HCT116 (cell line): ENCODE results near the gene NCF4. TPM values are rescaled to one million over a fixed set of nuclear protein-coding genes. Genes with fewer than 3 reads are reported as not detected.

Experiments used
- ATAC-seq: fragments of 200-7000 bp; cut with Tn5 transposase; 2 replicates; pipeline ENCODE4 v1.9.1; 2020; ENCODE audit warnings: mild to moderate bottlenecking, moderate library complexity
- BruUV-seq: library from RNA; stranded (reverse); fragments of 400-500 nt; replicated peaks from 2 replicates; lab custom pipeline; 2021; lab: Mats Ljungman, UMichigan
- CTCF ChIA-PET: fragments of 300-600 bp; sonication (Branson Sonifier 250); formaldehyde crosslinking; loops from one replicate; lab custom pipeline; 2021; ENCODE audit warnings: antibody characterized with exemption; lab: Charles Lee
- POLR2A ChIA-PET: fragments of 300-600, 350-600 bp; sonication (Branson Sonifier 250); formaldehyde crosslinking; loops from one replicate; lab custom pipeline; 2021; ENCODE audit warnings: antibody characterized with exemption; lab: Charles Lee
- RAD21 ChIA-PET, 2 experiments: fragments of 300-600 bp; sonication (Branson Sonifier 250); formaldehyde crosslinking; loops; one replicate each; lab custom pipeline; 2023; ENCODE audit warnings: low total read pairs in 2 of 2; ENCODE audit not compliant: uncharacterized antibody in 2 of 2, unreplicated experiment in 2 of 2, low non-redundant PET in 1 of 2; lab: Charles Lee
- DNase-seq: peaks from one replicate; pipeline ENCODE4 v3.0.0-alpha.2; 2010; ENCODE audit warnings: low read depth, low spot score
- H2AFZ ChIP-seq: fragments of 200-600 bp; shearing (Covaris generic), sonication (generic); 2 replicates; pipeline ENCODE4 v1.6.1; 2017; ENCODE audit warnings: low read depth, mixed run types, mixed read lengths, antibody characterized with exemption, low read length; ENCODE audit not compliant: poor library complexity, severe bottlenecking
- H3K27ac ChIP-seq: 2 replicates; pipeline ENCODE4 v1.5.1; 2012; ENCODE audit warnings: low read depth, low read length
- H3K27me3 ChIP-seq: fragments of 200-600 bp; sonication (generic); 2 replicates; pipeline ENCODE4 v1.6.1; 2016; ENCODE audit warnings: mixed run types, low read length, mixed read lengths; ENCODE audit not compliant: insufficient read depth
- H3K36me3 ChIP-seq, 2 experiments: fragments of 200-500 bp in 1 of 2; fragments of 200-600 bp in 1 of 2; sonication (Bioruptor generic) in 1 of 2; sonication (generic) in 1 of 2; 2 replicates each; pipeline versions ENCODE4 v1.5.1 to v1.6.1; 2014 to 2016; ENCODE audit warnings: low read length in 2 of 2, inconsistent platforms in 1 of 2, mixed read lengths in 1 of 2, mixed run types in 1 of 2; ENCODE audit not compliant: insufficient read depth in 2 of 2, control insufficient read depth in 1 of 2
- H3K4me1 ChIP-seq, 2 experiments: fragments of 200-600 bp in 1 of 2; sonication (generic) in 1 of 2; 2 replicates each; pipeline versions ENCODE4 v1.5.1 to v1.6.1; 2012 to 2017; ENCODE audit warnings: low read length in 2 of 2, inconsistent platforms in 1 of 2, mild to moderate bottlenecking in 1 of 2, mixed read lengths in 1 of 2, mixed run types in 1 of 2, moderate library complexity in 1 of 2; ENCODE audit not compliant: insufficient read depth in 2 of 2, control insufficient read depth in 1 of 2
- H3K4me2 ChIP-seq: fragments of 200-600 bp; sonication (generic); 2 replicates; pipeline ENCODE4 v1.6.1; 2017; ENCODE audit warnings: mixed run types, low read length, mixed read lengths
- H3K4me3 ChIP-seq, 2 experiments: fragments of 200-600 bp in 1 of 2; sonication (generic) in 1 of 2; replicated peaks in 1 of 2; 2 replicates each; pipeline ENCODE4 v1.5.1; 2011 to 2016; ENCODE audit warnings: low read length in 2 of 2, control low read depth in 1 of 2, low read depth in 1 of 2, mild to moderate bottlenecking in 1 of 2, mixed read lengths in 1 of 2, mixed run types in 1 of 2
- H3K79me2 ChIP-seq: fragments of 200-600 bp; sonication (generic); 2 replicates; pipeline ENCODE4 v1.6.1; 2017; ENCODE audit warnings: mild to moderate bottlenecking, mixed run types, low read length, moderate library complexity, mixed read lengths; ENCODE audit not compliant: insufficient read depth
- H3K9ac ChIP-seq: fragments of 200-600 bp; sonication (generic); 2 replicates; pipeline ENCODE4 v1.6.1; 2016; ENCODE audit warnings: low read length, mixed read lengths
- H3K9me2 ChIP-seq: fragments of 200-600 bp; sonication (generic), shearing (Covaris generic); 2 replicates; pipeline ENCODE4 v1.6.1; 2017; ENCODE audit warnings: mixed run types, mild to moderate bottlenecking, moderate library complexity; ENCODE audit not compliant: insufficient read depth
- H3K9me3 ChIP-seq, 2 experiments: fragments of 200-500 bp in 1 of 2; fragments of 200-600 bp in 1 of 2; sonication (Bioruptor generic) in 1 of 2; sonication (generic) in 1 of 2; 2 replicates each; pipeline ENCODE4 v1.6.1; 2014 to 2017; ENCODE audit warnings: low read length in 2 of 2, mixed read lengths in 2 of 2, inconsistent platforms in 1 of 2, low read depth in 1 of 2, mild to moderate bottlenecking in 1 of 2, mixed run types in 1 of 2, moderate library complexity in 1 of 2; ENCODE audit not compliant: control insufficient read depth in 1 of 2, insufficient read depth in 1 of 2
- H4K20me1 ChIP-seq: fragments of 200-600 bp; sonication (generic), shearing (Covaris generic); 2 replicates; pipeline ENCODE4 v1.6.1; 2017; ENCODE audit warnings: mixed run types, mild to moderate bottlenecking, moderate library complexity; ENCODE audit not compliant: insufficient read depth
- ELF1 ChIP-seq: IDR thresholded peaks from 2 replicates; pipeline ENCODE4 v1.6.1; 2012; ENCODE audit warnings: low read depth, borderline replicate concordance
- EZH2 ChIP-seq: fragments of 200-600 bp; sonication (generic); IDR thresholded peaks from 2 replicates; pipeline ENCODE4 v1.6.1; 2017; ENCODE audit warnings: antibody characterized with exemption, mixed run types
- JUND ChIP-seq: IDR thresholded peaks from 2 replicates; pipeline ENCODE4 v1.6.1; 2012
- SIN3A ChIP-seq: IDR thresholded peaks from 2 replicates; pipeline ENCODE4 v1.6.1; 2012; ENCODE audit warnings: low read depth
- SP1 ChIP-seq: IDR thresholded peaks from 2 replicates; pipeline ENCODE4 v1.6.1; 2012; ENCODE audit warnings: low read depth
- SRF ChIP-seq: IDR thresholded peaks from 2 replicates; pipeline ENCODE4 v1.6.1; 2012; ENCODE audit warnings: low read depth
- TCF7L2 ChIP-seq: IDR thresholded peaks from 2 replicates; pipeline ENCODE4 v1.7.0; 2011; ENCODE audit warnings: borderline replicate concordance, inconsistent platforms; ENCODE audit not compliant: insufficient read depth, insufficient read length; ENCODE audit errors: extremely low read depth
- YY1 ChIP-seq: IDR thresholded peaks from 2 replicates; pipeline ENCODE4 v1.6.1; 2011; ENCODE audit warnings: low read length, low read depth, moderate library complexity, mild to moderate bottlenecking; ENCODE audit not compliant: insufficient replicate concordance; ENCODE audit errors: extremely low read depth
- ZFX ChIP-seq: fragments of 450-650 bp; IDR thresholded peaks from 2 replicates; pipeline ENCODE4 v1.6.1; 2017
- ZNF274 ChIP-seq: fragments of 200-500 bp; sonication (Bioruptor generic); IDR thresholded peaks from 2 replicates; pipeline ENCODE4 v1.6.1; 2014; ENCODE audit warnings: mild to moderate bottlenecking, low read depth, low read length, inconsistent platforms
- intact Hi-C: fragments of 100-400 bp; cut with micrococcal nuclease; formaldehyde crosslinking; loops from 2 replicates; pipeline ENCODE4 v1.10.0; 2022
- total RNA-seq: library from RNA; stranded (reverse); gene quantifications from one replicate; pipeline ENCODE4 v1.2.1, GENCODE V29; 2021; ENCODE audit not compliant: unreplicated experiment
- TF ChIP-seq, protein P1 (sequence below), 3 experiments: fragments of 200-600 bp in 1 of 3; sonication (generic) in 1 of 3; IDR thresholded peaks in 2 of 3; conservative IDR thresholded peaks in 1 of 3; 2 replicates each; pipeline ENCODE4 v1.5.1; 2012 to 2017; ENCODE audit warnings: low read depth in 2 of 3, low read length in 2 of 3, antibody characterized with exemption in 1 of 3, borderline replicate concordance in 1 of 3, control low read depth in 1 of 3, mild to moderate bottlenecking in 1 of 3, mixed read lengths in 1 of 3, mixed run types in 1 of 3, moderate library complexity in 1 of 3; ENCODE audit not compliant: insufficient read depth in 1 of 3
- TF ChIP-seq, protein P2 (sequence below): IDR thresholded peaks from 2 replicates; pipeline ENCODE4 v1.6.1; 2012
- TF ChIP-seq, protein P3 (sequence below): IDR thresholded peaks from 2 replicates; pipeline ENCODE4 v1.6.1; 2012

NCF4 gene
- total RNA-seq, 1 experiment from 2014 or later, result 0.37 TPM

DNA sequence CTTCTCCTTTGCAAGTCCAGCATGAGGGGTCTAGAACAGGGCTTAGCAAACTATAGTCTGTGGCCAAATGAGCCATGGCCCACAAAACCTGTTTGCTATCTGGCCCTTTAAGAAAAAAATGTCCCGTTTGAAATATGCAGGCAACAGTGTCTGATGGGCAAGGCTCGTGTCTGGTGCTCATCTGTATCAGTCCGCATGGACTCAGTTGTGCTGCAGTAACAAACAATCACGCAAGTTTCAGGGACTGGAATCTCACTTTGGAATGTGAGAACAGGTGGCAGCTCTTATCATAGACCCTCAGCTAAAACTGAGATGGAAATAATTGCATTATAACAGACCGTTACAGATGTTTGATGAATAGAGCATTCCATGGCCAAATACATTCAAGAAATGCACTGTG, 24.9 kb upstream of the NCF4 start (continued):
- TF ChIP-seq JUND, result no peak
- TF ChIP-seq, protein P1, sequence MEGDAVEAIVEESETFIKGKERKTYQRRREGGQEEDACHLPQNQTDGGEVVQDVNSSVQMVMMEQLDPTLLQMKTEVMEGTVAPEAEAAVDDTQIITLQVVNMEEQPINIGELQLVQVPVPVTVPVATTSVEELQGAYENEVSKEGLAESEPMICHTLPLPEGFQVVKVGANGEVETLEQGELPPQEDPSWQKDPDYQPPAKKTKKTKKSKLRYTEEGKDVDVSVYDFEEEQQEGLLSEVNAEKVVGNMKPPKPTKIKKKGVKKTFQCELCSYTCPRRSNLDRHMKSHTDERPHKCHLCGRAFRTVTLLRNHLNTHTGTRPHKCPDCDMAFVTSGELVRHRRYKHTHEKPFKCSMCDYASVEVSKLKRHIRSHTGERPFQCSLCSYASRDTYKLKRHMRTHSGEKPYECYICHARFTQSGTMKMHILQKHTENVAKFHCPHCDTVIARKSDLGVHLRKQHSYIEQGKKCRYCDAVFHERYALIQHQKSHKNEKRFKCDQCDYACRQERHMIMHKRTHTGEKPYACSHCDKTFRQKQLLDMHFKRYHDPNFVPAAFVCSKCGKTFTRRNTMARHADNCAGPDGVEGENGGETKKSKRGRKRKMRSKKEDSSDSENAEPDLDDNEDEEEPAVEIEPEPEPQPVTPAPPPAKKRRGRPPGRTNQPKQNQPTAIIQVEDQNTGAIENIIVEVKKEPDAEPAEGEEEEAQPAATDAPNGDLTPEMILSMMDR (IDR thresholded peaks at IDR 0.05 in 2 of 3, conservative IDR thresholded peaks at IDR 0.05 in 1 of 3; ENCODE audit: borderline replicate concordance in 1 of 3, insufficient read depth in 1 of 3, low read depth in 2 of 3, low read length in 2 of 3), result no peak

DNA sequence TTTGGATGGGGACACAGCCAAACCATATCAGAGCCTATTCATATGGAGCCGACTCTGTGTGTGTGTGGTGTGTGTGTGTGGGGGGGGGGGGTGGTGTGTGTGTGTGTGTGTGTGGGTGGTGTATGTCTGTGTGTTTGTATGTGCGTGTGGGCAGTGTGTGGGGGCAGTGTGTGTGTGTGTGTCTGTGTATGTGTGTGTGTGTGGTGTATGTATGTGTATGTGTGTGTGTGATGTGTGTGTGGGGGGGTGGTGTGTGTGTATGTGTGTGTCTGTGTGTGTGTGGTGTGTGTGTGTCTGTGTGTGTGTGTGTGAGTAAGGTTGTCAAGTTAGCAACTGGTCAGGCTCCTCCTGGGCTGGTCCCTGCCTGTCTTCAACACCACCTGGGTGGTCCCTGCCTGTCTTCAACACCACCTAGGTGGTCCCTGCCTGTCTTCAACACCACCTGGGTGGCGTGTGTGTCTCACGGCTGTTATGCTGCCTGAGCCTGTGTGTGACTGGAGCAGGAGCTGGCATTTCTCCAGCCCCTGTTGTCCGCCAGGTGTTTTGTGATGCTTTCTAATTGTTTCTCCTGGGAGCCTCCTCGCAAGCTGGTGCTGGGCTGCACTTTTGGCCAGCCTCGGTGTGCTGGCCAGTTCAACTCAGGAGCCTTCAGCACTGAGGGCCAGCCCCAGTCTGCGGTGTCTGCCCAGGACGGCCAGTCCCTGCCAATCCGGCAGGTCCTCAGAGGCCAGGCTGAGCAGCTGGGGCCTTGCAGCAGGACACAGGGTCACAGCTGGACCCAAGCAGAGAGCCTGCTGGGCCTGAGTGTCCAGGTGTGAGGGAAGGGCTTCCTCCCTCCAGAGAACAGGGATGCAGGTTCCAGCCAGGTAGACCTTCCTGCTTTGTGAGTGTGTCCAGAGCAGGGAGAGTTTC, 22.4 kb upstream of the NCF4 start:
- RAD21 ChIA-PET, result no interaction called here
- POLR2A ChIA-PET, result no interaction called here
- H3K4me2 ChIP-seq, result no peak overlapping the region
- no peaks in the 10 kb centered on the region for H3K79me2 ChIP-seq
- no peaks in the 10 kb centered on the region for H4K20me1 ChIP-seq
- no peak for TF ChIP-seq ZFX
- no peak for TF ChIP-seq SRF
- no peak for TF ChIP-seq YY1
- TF ChIP-seq SIN3A, result no peak
- TF ChIP-seq ELF1, result no peak
- TF ChIP-seq ZNF274, result no peak
- TF ChIP-seq, protein P2, sequence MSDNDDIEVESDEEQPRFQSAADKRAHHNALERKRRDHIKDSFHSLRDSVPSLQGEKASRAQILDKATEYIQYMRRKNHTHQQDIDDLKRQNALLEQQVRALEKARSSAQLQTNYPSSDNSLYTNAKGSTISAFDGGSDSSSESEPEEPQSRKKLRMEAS, result no peak
- no peak for TF ChIP-seq EZH2
- TF ChIP-seq, protein P3, sequence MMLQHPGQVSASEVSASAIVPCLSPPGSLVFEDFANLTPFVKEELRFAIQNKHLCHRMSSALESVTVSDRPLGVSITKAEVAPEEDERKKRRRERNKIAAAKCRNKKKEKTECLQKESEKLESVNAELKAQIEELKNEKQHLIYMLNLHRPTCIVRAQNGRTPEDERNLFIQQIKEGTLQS, result no peak
- TF ChIP-seq SP1, result no peak
- TF ChIP-seq TCF7L2, result no peak
- H3K27me3 ChIP-seq, result no peaks in the 10 kb centered on the region; the same call in 1 of the 2 replicates
- CTCF ChIA-PET, result no interaction called here
- DNase-seq, result no peak
- ATAC-seq, result no peak
- H3K4me3 ChIP-seq, result no peak overlapping the region
- H3K27ac ChIP-seq, result no peak overlapping the region
- no peaks in the 10 kb centered on the region for H3K9me2 ChIP-seq
- H3K4me1 ChIP-seq, result peaks cover 0 to 5% of the 10 kb centered on the region in 2 experiments; a peak in 1 of 4 replicates
- BruUV-seq, result no TSS peak
- intact Hi-C loops, result no loop called here
- H3K36me3 ChIP-seq, result no peaks in the 10 kb centered on the region
- H3K9me3 ChIP-seq, result no peaks in the 10 kb centered on the region; a peak in 1 of 4 replicates
- H2AFZ ChIP-seq, result no peak overlapping the region
- H3K9ac ChIP-seq, result no peak overlapping the region
